Esophagus squamous epithelium (tissue), 4 donors: ENCODE measurements around the gene HPN.

ENCODE experiments used
- POLR2A ChIP-seq, 4 donors: fragments of 450-650 bp; IDR thresholded peaks; one replicate each; pipeline ENCODE4 v1.6.1; 2017; ENCODE audit warnings: antibody characterized with exemption in 4 of 4, mild to moderate bottlenecking in 4 of 4, moderate library complexity in 3 of 4
- TF ChIP-seq, protein P1 (sequence below), 6 experiments: fragments of 450-650 bp in 4 of 6; fragments of 200-600 bp in 2 of 6; sonication (generic) in 2 of 6; IDR thresholded peaks; one replicate each; pipeline ENCODE4 v1.5.1; 2016 to 2019; ENCODE audit warnings: antibody characterized with exemption in 6 of 6, mild to moderate bottlenecking in 4 of 6, moderate library complexity in 4 of 6

DNA sequence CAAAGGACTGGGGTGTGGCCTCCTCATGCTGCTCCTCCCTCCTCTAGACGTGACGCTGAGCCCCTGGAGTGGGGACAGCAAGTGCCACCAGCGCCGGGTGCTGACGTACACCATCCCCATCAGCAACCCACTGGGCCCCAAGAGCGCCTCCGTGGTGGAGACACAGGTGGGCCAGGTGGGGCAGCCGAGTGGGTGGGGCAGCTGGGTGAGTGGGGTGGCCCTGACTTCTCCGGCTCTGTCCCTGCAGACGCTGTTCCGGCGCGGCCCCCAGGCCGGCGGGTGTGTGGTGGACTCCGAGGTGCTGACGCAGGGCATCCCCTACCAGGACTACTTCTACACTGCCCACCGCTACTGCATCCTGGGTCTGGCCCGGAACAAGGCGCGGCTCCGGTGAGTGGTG is 22.4 kb upstream of the HPN start:
- TF ChIP-seq, protein P1, sequence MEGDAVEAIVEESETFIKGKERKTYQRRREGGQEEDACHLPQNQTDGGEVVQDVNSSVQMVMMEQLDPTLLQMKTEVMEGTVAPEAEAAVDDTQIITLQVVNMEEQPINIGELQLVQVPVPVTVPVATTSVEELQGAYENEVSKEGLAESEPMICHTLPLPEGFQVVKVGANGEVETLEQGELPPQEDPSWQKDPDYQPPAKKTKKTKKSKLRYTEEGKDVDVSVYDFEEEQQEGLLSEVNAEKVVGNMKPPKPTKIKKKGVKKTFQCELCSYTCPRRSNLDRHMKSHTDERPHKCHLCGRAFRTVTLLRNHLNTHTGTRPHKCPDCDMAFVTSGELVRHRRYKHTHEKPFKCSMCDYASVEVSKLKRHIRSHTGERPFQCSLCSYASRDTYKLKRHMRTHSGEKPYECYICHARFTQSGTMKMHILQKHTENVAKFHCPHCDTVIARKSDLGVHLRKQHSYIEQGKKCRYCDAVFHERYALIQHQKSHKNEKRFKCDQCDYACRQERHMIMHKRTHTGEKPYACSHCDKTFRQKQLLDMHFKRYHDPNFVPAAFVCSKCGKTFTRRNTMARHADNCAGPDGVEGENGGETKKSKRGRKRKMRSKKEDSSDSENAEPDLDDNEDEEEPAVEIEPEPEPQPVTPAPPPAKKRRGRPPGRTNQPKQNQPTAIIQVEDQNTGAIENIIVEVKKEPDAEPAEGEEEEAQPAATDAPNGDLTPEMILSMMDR (IDR thresholded peaks at IDR 0.05) = no peak
- no peak for TF ChIP-seq POLR2A (IDR thresholded peaks at IDR 0.05)
